Effector memory CD8-positive, alpha-beta T cell (primary cell): ENCODE results near the gene GFAP.

Experiments
- ATAC-seq: fragments of 150-1000 bp; cut with Tn5 transposase; replicated peaks from 2 replicates; pipeline ENCODE4 v1.10.0; 2021; ENCODE audit warnings: mild to moderate bottlenecking, moderate library complexity
- DNase-seq, 3 experiments: peaks; one replicate each; pipeline ENCODE4 v3.0.0; 2021
- H3K27ac Mint-ChIP-seq, 2 donors: one replicate each; pipeline ENCODE4 v1.8.0; 2022; ENCODE audit warnings: mild to moderate bottlenecking in 2 of 2, mixed read lengths in 2 of 2, moderate library complexity in 2 of 2
- H3K27me3 Mint-ChIP-seq, 2 donors: one replicate each; pipeline ENCODE4 v1.8.0; 2022; ENCODE audit warnings: mixed read lengths in 2 of 2
- H3K36me3 Mint-ChIP-seq: one replicate; pipeline ENCODE4 v1.8.0; 2022; ENCODE audit warnings: mild to moderate bottlenecking, moderate library complexity, mixed read lengths; ENCODE audit not compliant: insufficient read depth
- H3K4me1 Mint-ChIP-seq, 2 donors: one replicate each; pipeline ENCODE4 v1.8.0; 2022; ENCODE audit warnings: low read depth in 2 of 2, mixed read lengths in 2 of 2
- H3K4me3 Mint-ChIP-seq, 2 donors: one replicate each; pipeline ENCODE4 v1.8.0; 2022; ENCODE audit warnings: mild to moderate bottlenecking in 2 of 2, mixed read lengths in 2 of 2, moderate library complexity in 2 of 2
- H3K9me3 Mint-ChIP-seq, 2 donors: one replicate each; pipeline ENCODE4 v1.8.0; 2022; ENCODE audit warnings: mixed read lengths in 2 of 2

The GFAP gene

DNA sequence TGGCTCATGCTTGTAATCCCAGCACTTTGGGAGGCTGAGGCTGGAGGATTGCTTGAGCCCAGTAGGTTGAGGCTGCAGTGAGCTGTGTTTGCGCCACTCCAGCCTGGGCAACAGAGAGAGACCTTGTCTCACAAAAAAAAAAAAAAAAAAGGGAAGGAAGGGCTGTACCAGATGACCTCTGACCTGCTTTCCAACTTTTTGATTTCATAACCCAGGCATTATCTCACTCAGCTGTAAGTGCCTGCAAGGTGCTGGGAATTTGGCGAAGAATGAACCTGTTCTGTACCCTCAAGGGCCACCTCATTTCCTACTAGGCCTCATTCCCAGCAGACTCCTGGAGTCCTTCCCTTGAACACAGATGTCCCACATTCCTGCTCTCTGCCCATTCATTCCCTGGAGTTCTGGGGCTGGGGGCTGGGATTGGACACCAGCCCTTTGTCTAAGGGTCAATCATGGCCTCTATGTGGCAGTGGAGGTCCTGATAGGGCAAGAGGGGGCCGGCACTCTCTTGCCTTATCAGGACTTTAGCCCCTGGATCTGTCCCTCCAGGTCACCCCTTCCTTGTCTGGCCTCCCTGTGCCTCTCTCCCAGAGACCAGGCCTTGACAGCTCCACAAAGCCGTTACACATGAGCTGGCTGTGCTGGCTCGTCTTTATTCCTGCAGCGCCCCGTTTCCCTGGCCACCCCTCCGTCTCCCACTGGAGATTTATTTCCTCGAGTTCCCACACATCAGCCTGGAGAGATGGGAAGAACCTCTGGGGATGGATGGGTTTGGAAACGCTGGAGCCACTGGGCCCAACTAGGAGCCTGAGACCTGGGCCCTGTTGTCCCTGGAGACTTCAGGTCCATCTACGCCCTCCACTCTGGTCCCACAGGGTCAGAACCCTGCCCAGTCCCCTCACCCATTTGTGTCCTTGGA, 821 bp upstream of the GFAP start:
- H3K27me3 Mint-ChIP-seq = peaks cover 24 to 76% of the 10 kb centered on the region in 2 donors
- no peaks in the 10 kb centered on the region for H3K9me3 Mint-ChIP-seq
- no peak overlapping the region for H3K27ac Mint-ChIP-seq
- H3K36me3 Mint-ChIP-seq = no peaks in the 10 kb centered on the region
- H3K4me1 Mint-ChIP-seq = peaks cover 5% of the 10 kb centered on the region in 2 donors
- H3K4me3 Mint-ChIP-seq = no peak overlapping the region
- DNase-seq (no peak), ATAC-seq (no peak)

DNA sequence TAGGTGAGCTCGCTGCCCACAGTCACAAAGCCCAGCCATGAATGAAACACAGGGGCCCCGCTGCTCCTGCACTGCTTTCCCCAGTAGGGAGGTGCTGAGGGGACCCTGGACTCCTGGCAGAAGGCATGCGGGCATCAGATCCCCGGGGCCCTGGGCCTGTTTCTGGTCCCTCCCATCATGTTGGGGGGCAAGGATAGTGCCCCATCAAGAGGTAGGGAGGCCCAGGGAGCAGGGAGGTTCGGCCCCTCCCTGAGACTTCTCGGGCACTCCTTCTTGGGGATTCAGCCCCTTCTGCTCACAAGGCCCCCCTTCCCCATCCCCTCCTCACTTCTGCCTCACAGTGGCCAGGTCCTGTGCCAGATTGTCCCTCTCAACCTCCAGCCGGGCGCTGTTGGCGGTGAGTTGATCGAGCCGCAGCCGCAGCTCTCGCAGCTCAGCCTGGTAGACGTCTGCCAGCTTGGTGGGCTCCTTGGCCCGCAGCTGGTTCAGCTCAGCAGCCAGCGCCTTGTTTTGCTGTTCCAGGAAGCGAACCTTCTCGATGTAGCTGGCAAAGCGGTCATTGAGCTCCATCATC, 515 bp downstream of the GFAP start:
- Mint-ChIP-seq H3K27ac (no peak overlapping the region), H3K9me3 (no peaks in the 10 kb centered on the region), H3K36me3 (no peaks in the 10 kb centered on the region), H3K27me3 (peaks cover 26 to 72% of the 10 kb centered on the region in 2 donors), H3K4me1 (peaks cover 9 to 10% of the 10 kb centered on the region in 2 donors), H3K4me3 (no peak overlapping the region)
- ATAC-seq (no peak), DNase-seq (no peak)

DNA sequence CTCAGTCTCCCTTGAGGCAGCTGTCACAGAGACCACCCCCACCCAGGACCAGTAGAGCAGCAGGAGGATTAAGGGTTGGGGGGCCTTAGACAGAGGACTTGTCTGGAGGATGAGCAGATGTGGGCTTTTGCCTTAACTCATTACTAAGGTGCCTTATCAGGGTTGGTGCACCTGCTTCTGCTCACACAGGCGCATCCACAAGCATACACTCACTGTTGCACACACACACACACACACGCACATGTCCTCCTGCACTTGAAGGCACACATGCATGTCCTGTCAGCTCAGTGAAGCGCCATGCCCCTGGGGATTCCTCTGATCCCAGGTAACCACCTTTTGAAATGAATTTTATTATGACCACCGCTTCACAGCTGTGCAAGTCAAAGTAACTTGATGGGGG, 1.2 kb downstream of the GFAP start:
- ATAC-seq = no peak
- Mint-ChIP-seq H3K27ac (no peak overlapping the region), H3K36me3 (no peaks in the 10 kb centered on the region), H3K27me3 (peaks cover 26 to 72% of the 10 kb centered on the region in 2 donors), H3K4me3 (no peak overlapping the region), H3K4me1 (peaks cover 9 to 10% of the 10 kb centered on the region in 2 donors), H3K9me3 (no peaks in the 10 kb centered on the region)
- DNase-seq = no peak

DNA sequence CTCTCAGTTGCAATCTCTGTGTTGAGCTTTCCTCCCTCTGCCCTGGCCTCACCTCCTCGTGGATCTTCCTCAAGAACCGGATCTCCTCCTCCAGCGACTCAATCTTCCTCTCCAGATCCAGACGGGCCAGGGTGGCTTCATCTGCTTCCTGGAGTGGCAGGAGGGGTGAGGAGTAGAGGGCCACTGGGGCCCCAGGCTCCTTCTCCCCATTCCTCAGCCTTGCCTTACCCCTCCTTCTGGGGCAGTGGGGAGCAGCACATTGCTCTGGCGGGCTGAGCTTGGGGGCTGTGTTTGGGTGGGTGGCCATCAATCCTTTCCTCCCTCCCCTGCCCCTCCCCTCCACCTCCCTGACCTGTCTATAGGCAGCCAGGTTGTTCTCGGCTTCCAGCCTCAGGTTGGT, 1.6 kb downstream of the GFAP start:
- peaks cover 9 to 10% of the 10 kb centered on the region in 2 donors for H3K4me1 Mint-ChIP-seq
- no peak overlapping the region for H3K4me3 Mint-ChIP-seq
- peaks cover 26 to 72% of the 10 kb centered on the region in 2 donors for H3K27me3 Mint-ChIP-seq
- ATAC-seq (no peak), DNase-seq (no peak)
- H3K36me3 Mint-ChIP-seq = no peaks in the 10 kb centered on the region
- no peaks in the 10 kb centered on the region for H3K9me3 Mint-ChIP-seq
- no peak overlapping the region for H3K27ac Mint-ChIP-seq

GRCh38 chr17:44912763-44913544, 2.3 kb downstream of the GFAP start:
- H3K36me3 Mint-ChIP-seq = no peaks in the 10 kb centered on the region
- H3K27ac Mint-ChIP-seq = no peak overlapping the region
- peak overlapping the region in 1 of 2 donors; percentile 41 for H3K4me3 Mint-ChIP-seq
- peaks cover 9 to 10% of the 10 kb centered on the region in 2 donors for H3K4me1 Mint-ChIP-seq
- peaks cover 26 to 72% of the 10 kb centered on the region in 2 donors for H3K27me3 Mint-ChIP-seq
- no peaks in the 10 kb centered on the region for H3K9me3 Mint-ChIP-seq
- DNase-seq (no peak), ATAC-seq (no peak)

GRCh38 chr17:44911133-44912001, 3.9 kb downstream of the GFAP start:
- H3K4me1 Mint-ChIP-seq = peaks cover 9 to 10% of the 10 kb centered on the region in 2 donors
- H3K27ac Mint-ChIP-seq = no peak overlapping the region
- no peaks in the 10 kb centered on the region for H3K36me3 Mint-ChIP-seq
- peak; percentile 87 for ATAC-seq
- peak overlapping the region in 1 of 2 donors; percentile 26 for H3K4me3 Mint-ChIP-seq
- peaks cover 28 to 69% of the 10 kb centered on the region in 2 donors for H3K27me3 Mint-ChIP-seq
- no peaks in the 10 kb centered on the region for H3K9me3 Mint-ChIP-seq
- peak; percentile 29 to 45 (median 37) for DNase-seq

GRCh38 chr17:44910231-44911106, 4.8 kb downstream of the GFAP start:
- Mint-ChIP-seq H3K27me3 (peaks cover 35 to 69% of the 10 kb centered on the region in 2 donors), H3K9me3 (no peaks in the 10 kb centered on the region), H3K36me3 (no peaks in the 10 kb centered on the region), H3K4me3 (peak overlapping the region in 1 of 2 donors; percentile 33), H3K27ac (no peak overlapping the region), H3K4me1 (peaks cover 9 to 10% of the 10 kb centered on the region in 2 donors)
- DNase-seq = no peak
- ATAC-seq = no peak

- Mint-ChIP-seq H3K4me1 (peaks cover 9 to 10% of the 10 kb centered on the region in 2 donors), H3K27ac (no peak overlapping the region)
- DNase-seq = no peak
These were observed 5.6 kb downstream of the GFAP start for GRCh38 chr17:44909681-44910144.

GRCh38 chr17:44908761-44909326, 6.5 kb downstream of the GFAP start:
- DNase-seq (no peak), ATAC-seq (no peak)
- H3K9me3 Mint-ChIP-seq = no peaks in the 10 kb centered on the region
- no peak overlapping the region for H3K4me3 Mint-ChIP-seq
- H3K4me1 Mint-ChIP-seq = peaks cover 9 to 10% of the 10 kb centered on the region in 2 donors
- no peak overlapping the region for H3K27ac Mint-ChIP-seq
- H3K27me3 Mint-ChIP-seq = peaks cover 28 to 53% of the 10 kb centered on the region in 2 donors
- no peaks in the 10 kb centered on the region for H3K36me3 Mint-ChIP-seq

More at GRCh38 chr17:44909681-44910144, 5.6 kb downstream of the GFAP start:
- Mint-ChIP-seq H3K4me3 (no peak overlapping the region), H3K27me3 (peaks cover 31 to 62% of the 10 kb centered on the region in 2 donors), H3K9me3 (no peaks in the 10 kb centered on the region), H3K36me3 (no peaks in the 10 kb centered on the region)
- ATAC-seq = no peak

- ATAC-seq = no peak
- no peak for DNase-seq
- Mint-ChIP-seq H3K9me3 (no peaks in the 10 kb centered on the region), H3K4me1 (peaks cover 4 to 5% of the 10 kb centered on the region in 2 donors), H3K27ac (no peak overlapping the region), H3K4me3 (no peak overlapping the region), H3K27me3 (peaks cover 21 to 44% of the 10 kb centered on the region in 2 donors), H3K36me3 (no peaks in the 10 kb centered on the region)
These were observed 7.4 kb downstream of the GFAP start for GRCh38 chr17:44907729-44908470.
